Stimulated activated CD4-positive, alpha-beta T cell treated with anti-CD3 and anti-CD28 coated beads, Interleukin-2, amount 100 ng/mL, for 4 hours (primary cell): ENCODE data around the gene UTP11.

Experiments
- DNase-seq: peaks from one replicate; pipeline ENCODE4 v3.0.0-alpha.2; 2020; ENCODE audit warnings: low read depth

Gene UTP11

GRCh38 chr1:38071312-38072256 is 59.0 kb downstream of the UTP11 start:
- DNase-seq = no peak

GRCh38 chr1:38072858-38073257 is 60.3 kb downstream of the UTP11 start:
- DNase-seq = no peak

- DNase-seq = no peak
Measured at GRCh38 chr1:38073534-38074301, 61.2 kb downstream of the UTP11 start.

DNA sequence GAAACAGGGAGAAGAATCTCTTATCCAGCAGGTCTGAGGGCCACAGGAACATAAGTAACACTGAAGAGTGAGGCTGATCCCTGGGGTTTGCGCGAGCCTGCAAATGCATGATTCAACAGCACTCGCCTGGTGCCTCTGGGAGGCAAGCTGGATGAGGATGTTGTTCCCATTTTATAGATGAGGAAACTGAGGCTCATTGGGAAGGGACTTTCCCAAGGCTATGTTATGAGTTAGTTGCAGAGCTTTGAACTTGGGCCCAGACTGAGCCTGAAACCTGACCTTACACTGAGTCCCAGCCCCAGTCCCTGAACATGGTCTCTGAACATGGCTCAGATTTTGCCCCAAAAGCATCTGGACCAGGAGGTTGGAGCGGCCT is 61.8 kb downstream of the UTP11 start:
- no peak for DNase-seq
